DOHH2 (cell line): ENCODE results near the gene CHD5.

Source experiments
- EZH2phosphoT487 ChIP-seq: fragments of 200-600 bp; sonication (generic); IDR thresholded peaks from 2 replicates; pipeline ENCODE4 v1.6.1; 2017; ENCODE audit warnings: borderline replicate concordance, mild to moderate bottlenecking, antibody characterized with exemption, low read length, moderate library complexity, mixed read lengths
- TF ChIP-seq, protein P1 (sequence below): fragments of 200-600 bp; sonication (generic); IDR thresholded peaks from one replicate; pipeline ENCODE4 v1.5.1; 2014; ENCODE audit warnings: antibody characterized with exemption, mild to moderate bottlenecking, low read depth, low read length; ENCODE audit not compliant: poor library complexity, severe bottlenecking

DNA sequence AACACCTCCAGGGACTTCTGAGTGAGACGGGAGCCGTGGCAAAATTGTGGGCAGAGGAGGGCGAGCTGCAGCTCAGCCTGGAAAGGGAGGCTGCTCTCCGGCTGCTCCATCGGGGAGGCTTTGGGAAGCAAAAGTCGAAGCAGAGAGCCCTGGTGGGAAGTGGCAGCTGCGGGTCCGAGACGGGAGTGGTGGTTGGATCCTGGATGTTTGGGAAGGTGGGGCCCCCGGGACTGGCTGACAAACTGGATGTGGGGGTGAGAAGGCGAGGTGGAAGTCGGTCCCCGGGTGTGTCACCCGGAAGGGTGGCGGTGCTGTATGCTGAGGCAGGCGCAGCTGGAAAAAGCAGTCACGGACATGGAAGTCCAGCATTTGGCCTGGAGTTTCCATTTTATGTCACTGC is 82.3 kb downstream of the CHD5 start:
- no peak for TF ChIP-seq EZH2phosphoT487
- TF ChIP-seq, protein P1, sequence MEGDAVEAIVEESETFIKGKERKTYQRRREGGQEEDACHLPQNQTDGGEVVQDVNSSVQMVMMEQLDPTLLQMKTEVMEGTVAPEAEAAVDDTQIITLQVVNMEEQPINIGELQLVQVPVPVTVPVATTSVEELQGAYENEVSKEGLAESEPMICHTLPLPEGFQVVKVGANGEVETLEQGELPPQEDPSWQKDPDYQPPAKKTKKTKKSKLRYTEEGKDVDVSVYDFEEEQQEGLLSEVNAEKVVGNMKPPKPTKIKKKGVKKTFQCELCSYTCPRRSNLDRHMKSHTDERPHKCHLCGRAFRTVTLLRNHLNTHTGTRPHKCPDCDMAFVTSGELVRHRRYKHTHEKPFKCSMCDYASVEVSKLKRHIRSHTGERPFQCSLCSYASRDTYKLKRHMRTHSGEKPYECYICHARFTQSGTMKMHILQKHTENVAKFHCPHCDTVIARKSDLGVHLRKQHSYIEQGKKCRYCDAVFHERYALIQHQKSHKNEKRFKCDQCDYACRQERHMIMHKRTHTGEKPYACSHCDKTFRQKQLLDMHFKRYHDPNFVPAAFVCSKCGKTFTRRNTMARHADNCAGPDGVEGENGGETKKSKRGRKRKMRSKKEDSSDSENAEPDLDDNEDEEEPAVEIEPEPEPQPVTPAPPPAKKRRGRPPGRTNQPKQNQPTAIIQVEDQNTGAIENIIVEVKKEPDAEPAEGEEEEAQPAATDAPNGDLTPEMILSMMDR, result no peak
